ENCODE measurements around the gene SLC25A43.
"Not testable (repeated sequence)": the region's sequence is repeated elsewhere in the genome, so short reads cannot be mapped to it uniquely, and the experiment has no call there.

The SLC25A43 gene

GRCh38 chrX:119482481-119483480, 83.6 kb downstream of the SLC25A43 start:
- Mint-ChIP-seq H3K9me3 (no peaks in the 10 kb centered on the region), H3K4me3 (peak overlapping the region; percentile 72 to 76), H3K27me3 (no peaks in the 10 kb centered on the region), H3K36me3 (ENCODE audit: insufficient read depth) (no peaks in the 10 kb centered on the region), H3K27ac (no peak overlapping the region), H3K4me1 (ENCODE audit: low read depth in 2 of 2) (peaks cover 6 to 7% of the 10 kb centered on the region in 2 donors)
- ATAC-seq (replicated peaks) (peak; percentile 92), DNase-seq (peak; percentile 42 to 61 (median 53))

- H3K9me3 Mint-ChIP-seq: no peaks in the 10 kb centered on the region
- peaks cover 6 to 7% of the 10 kb centered on the region in 2 donors for H3K4me1 Mint-ChIP-seq (ENCODE audit: low read depth in 2 of 2)
- no peaks in the 10 kb centered on the region for H3K36me3 Mint-ChIP-seq (ENCODE audit: insufficient read depth)
- H3K27ac Mint-ChIP-seq: no peak overlapping the region
- ATAC-seq (replicated peaks) (no peak), DNase-seq (no peak)
- no peaks in the 10 kb centered on the region for H3K27me3 Mint-ChIP-seq
- no peak overlapping the region for H3K4me3 Mint-ChIP-seq
These were observed 87.6 kb downstream of the SLC25A43 start for GRCh38 chrX:119486745-119487144.

DNA sequence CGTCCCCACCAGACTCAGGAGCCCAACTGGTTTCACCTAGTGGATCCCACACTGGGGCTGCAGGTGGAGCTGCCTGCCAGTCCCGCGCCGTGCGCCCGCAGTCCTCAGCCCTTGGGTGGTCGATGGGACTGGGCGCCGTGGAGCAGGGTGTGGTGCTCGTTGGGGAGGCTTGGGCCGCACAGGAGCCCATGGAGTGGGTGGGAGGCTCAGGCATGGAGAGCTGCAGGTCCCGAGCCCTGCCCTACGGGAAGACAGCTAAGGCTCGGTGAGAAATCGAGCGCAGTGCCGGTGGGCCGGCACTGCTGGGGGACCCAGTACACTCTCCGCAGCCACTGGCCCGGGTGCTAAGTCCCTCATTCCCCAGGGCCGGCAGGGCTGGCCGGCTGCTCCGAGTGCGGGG, 88.6 kb downstream of the SLC25A43 start:
- not testable (repeated sequence) for H3K27me3 Mint-ChIP-seq; H3K36me3 Mint-ChIP-seq (ENCODE audit: insufficient read depth); DNase-seq; H3K27ac Mint-ChIP-seq; H3K4me3 Mint-ChIP-seq; ATAC-seq (replicated peaks); H3K9me3 Mint-ChIP-seq; H3K4me1 Mint-ChIP-seq (ENCODE audit: low read depth in 2 of 2)

DNA sequence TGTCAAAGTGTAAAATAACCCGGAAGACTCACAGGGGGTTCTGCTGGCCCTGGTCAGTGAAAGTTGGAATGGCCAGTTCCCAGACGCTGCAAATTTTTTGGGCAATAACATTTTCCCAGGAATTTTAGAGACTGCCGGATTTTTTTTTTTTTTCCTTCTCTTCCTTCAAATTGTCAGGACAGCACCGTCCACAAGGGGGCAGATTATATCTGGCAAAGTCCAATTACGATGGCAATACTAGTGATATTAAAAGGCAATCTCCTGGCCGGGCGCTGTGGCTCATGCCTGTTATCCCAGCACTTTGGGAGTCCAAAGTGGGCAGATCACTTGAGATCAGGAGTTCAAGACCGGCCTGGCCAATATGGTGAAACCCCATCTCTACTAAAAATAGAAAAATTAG, 89.6 kb downstream of the SLC25A43 start:
- Mint-ChIP-seq H3K4me3 (no peak overlapping the region), H3K27me3 (no peaks in the 10 kb centered on the region), H3K36me3 (ENCODE audit: insufficient read depth) (no peaks in the 10 kb centered on the region), H3K4me1 (ENCODE audit: low read depth in 2 of 2) (no peaks in the 10 kb centered on the region), H3K9me3 (no peaks in the 10 kb centered on the region), H3K27ac (no peak overlapping the region)
- ATAC-seq (replicated peaks) (peak; percentile 33), DNase-seq (peak; percentile 12 to 20 (median 16))

- Mint-ChIP-seq H3K4me3 (no peak overlapping the region), H3K36me3 (ENCODE audit: insufficient read depth) (no peaks in the 10 kb centered on the region), H3K4me1 (ENCODE audit: low read depth in 2 of 2) (no peaks in the 10 kb centered on the region), H3K27me3 (no peaks in the 10 kb centered on the region), H3K9me3 (no peaks in the 10 kb centered on the region), H3K27ac (no peak overlapping the region)
- DNase-seq: no peak
- ATAC-seq (replicated peaks): no peak
These were observed 90.3 kb downstream of the SLC25A43 start for GRCh38 chrX:119489212-119490074.

- Mint-ChIP-seq H3K4me3 (no peak overlapping the region), H3K27ac (no peak overlapping the region), H3K9me3 (no peaks in the 10 kb centered on the region), H3K36me3 (ENCODE audit: insufficient read depth) (no peaks in the 10 kb centered on the region), H3K4me1 (ENCODE audit: low read depth in 2 of 2) (peaks cover 0 to 2% of the 10 kb centered on the region in 2 donors), H3K27me3 (no peaks in the 10 kb centered on the region)
- DNase-seq (no peak), ATAC-seq (replicated peaks) (no peak)
These were observed 93.3 kb downstream of the SLC25A43 start for GRCh38 chrX:119492463-119492862.

DNA sequence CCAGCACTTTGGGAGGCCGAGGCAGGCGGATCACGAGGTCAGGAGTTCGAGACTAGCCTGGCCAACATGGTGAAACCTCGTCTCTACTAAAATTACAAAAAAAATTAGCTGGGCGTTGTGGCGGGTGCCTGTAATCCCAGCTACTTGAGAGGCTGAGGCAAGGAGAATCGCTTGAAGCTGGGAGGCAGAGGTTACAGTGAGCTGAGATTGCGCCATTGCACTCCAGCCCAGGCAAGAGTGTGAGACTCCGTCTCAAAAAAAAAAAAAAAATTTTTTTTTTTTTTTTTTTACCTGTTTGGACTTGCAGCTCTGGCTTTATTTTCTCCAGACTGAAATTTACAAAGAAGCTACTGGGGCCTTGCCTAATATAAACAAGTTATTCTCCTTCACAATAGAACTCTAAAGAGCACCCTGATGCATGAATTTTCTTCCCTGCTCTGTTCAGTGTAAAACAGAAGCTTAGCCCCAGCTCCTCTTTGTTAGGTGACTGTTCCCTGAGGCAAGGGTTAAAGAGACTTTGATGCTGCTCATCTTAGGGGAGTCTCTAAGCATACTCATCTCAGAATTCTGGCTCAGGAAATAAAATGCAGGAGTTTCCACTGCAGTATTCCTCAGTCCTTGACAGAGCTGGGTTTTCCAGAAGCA, 94.8 kb downstream of the SLC25A43 start:
- H3K36me3 Mint-ChIP-seq (ENCODE audit: insufficient read depth); ATAC-seq (replicated peaks); H3K4me3 Mint-ChIP-seq; H3K4me1 Mint-ChIP-seq (ENCODE audit: low read depth in 2 of 2); DNase-seq; H3K27ac Mint-ChIP-seq; H3K9me3 Mint-ChIP-seq; H3K27me3 Mint-ChIP-seq: not testable (repeated sequence)

- H3K36me3 Mint-ChIP-seq (ENCODE audit: insufficient read depth): no peaks in the 10 kb centered on the region
- H3K27ac Mint-ChIP-seq: no peak overlapping the region
- H3K4me3 Mint-ChIP-seq: no peak overlapping the region
- peaks cover 0 to 2% of the 10 kb centered on the region in 2 donors for H3K4me1 Mint-ChIP-seq (ENCODE audit: low read depth in 2 of 2)
- DNase-seq (no peak), ATAC-seq (replicated peaks) (no peak)
- H3K9me3 Mint-ChIP-seq: no peaks in the 10 kb centered on the region
- no peaks in the 10 kb centered on the region for H3K27me3 Mint-ChIP-seq
These were observed 96.9 kb downstream of the SLC25A43 start for GRCh38 chrX:119495734-119496726.

- Mint-ChIP-seq H3K36me3 (ENCODE audit: insufficient read depth) (no peaks in the 10 kb centered on the region), H3K27ac (peak overlapping the region in 1 of 2 donors; percentile 56), H3K4me3 (no peak overlapping the region), H3K27me3 (no peaks in the 10 kb centered on the region), H3K4me1 (ENCODE audit: low read depth in 2 of 2) (peaks cover 0 to 5% of the 10 kb centered on the region in 2 donors), H3K9me3 (no peaks in the 10 kb centered on the region)
- no peak for ATAC-seq (replicated peaks)
- no peak for DNase-seq
These were observed 98.0 kb downstream of the SLC25A43 start for GRCh38 chrX:119497185-119497584.

GRCh38 chrX:119500061-119500800, 101.1 kb downstream of the SLC25A43 start:
- Mint-ChIP-seq H3K4me1 (ENCODE audit: low read depth in 2 of 2) (peaks cover 0 to 10% of the 10 kb centered on the region in 2 donors), H3K4me3 (no peak overlapping the region), H3K27ac (no peak overlapping the region)

GRCh38 chrX:119501511-119502148, 102.5 kb downstream of the SLC25A43 start:
- ATAC-seq (replicated peaks) (no peak), DNase-seq (no peak)
- Mint-ChIP-seq H3K9me3 (no peaks in the 10 kb centered on the region), H3K27me3 (no peaks in the 10 kb centered on the region), H3K4me1 (ENCODE audit: low read depth in 2 of 2) (peaks cover 0 to 7% of the 10 kb centered on the region in 2 donors), H3K27ac (no peak overlapping the region), H3K4me3 (no peak overlapping the region), H3K36me3 (ENCODE audit: insufficient read depth) (no peaks in the 10 kb centered on the region)

More at GRCh38 chrX:119500061-119500800, 101.1 kb downstream of the SLC25A43 start:
- H3K27me3 Mint-ChIP-seq: no peaks in the 10 kb centered on the region
- H3K36me3 Mint-ChIP-seq (ENCODE audit: insufficient read depth): no peaks in the 10 kb centered on the region
- ATAC-seq (replicated peaks) (no peak), DNase-seq (no peak)
- H3K9me3 Mint-ChIP-seq: no peaks in the 10 kb centered on the region
